Cardiac atrium fibroblast (primary cell): ENCODE results near the gene SIPA1L3. TPM values are rescaled to one million over a fixed set of nuclear protein-coding genes. Genes with fewer than 3 reads are reported as not detected.

Experiments used
- total RNA-seq: library from RNA; depleted of rRNA; stranded (reverse); fragments of >200 nt; gene quantifications from 2 replicates; pipeline ENCODE4 v1.2.3, GENCODE V29; 2015

The SIPA1L3 gene
- total RNA-seq: 8.3 and 15.9 TPM in 2 replicates

GRCh38 chr19:37906869-37907734 is at the start of gene SIPA1L3:
SIPA1L3 (plus strand) TSS chr19:37907208; CDS start chr19:38081566, 174,358 bp downstream.

GRCh38 chr19:37905946-37906868 is 801 bp upstream of the SIPA1L3 start, which contains the start of gene WDR87:
WDR87 (minus strand) TSS chr19:37906594; CDS start chr19:37898239, 8,355 bp downstream.

GRCh38 chr19:38224014-38224862 is 317.2 kb downstream of the SIPA1L3 start, which contains the start of gene DPF1:
DPF1 (minus strand) TSS chr19:38224222; CDS start chr19:38224142, 80 bp downstream.

Other genes with a start within 250 kb of the SIPA1L3 start
- gene ZNF607, start 187.4 kb upstream of the SIPA1L3 start, total RNA-seq: 2.0 and 2.9 TPM in 2 replicates
- gene ZNF573, start 127.6 kb upstream of the SIPA1L3 start, total RNA-seq: 5.5 and 11.7 TPM in 2 replicates
- gene WDR87, start 614 bp upstream of the SIPA1L3 start, total RNA-seq: not detected in 2 replicates